ENCODE results near the gene LAD1. TPM values are rescaled to one million over a fixed set of nuclear protein-coding genes. Genes with fewer than 3 reads are reported as not detected.
A peak's percentile ranks its signal among the peaks of the same experiment; 100 is the strongest.

The LAD1 gene
- total and polyA plus RNA-seq, 2 of the 4 experiments (the other 2 are of a cell fraction), result under 0.01 to 0.07 TPM

GRCh38 chr1:201346337-201346939 is 52.7 kb downstream of the LAD1 start:
- DNase-seq, result peak; percentile 61
- peak overlapping the region; percentile 19 for H2AFZ ChIP-seq (replicated peaks; ENCODE audit: low read length, poor library complexity)
- H3K9ac ChIP-seq (ENCODE audit: low read depth, low read length), result no peak overlapping the region
- H2AK9ac ChIP-seq (replicated peaks; ENCODE audit: low read depth, low read length, poor library complexity), result no peak overlapping the region
- TF ChIP-seq POLR2A (IDR thresholded peaks at IDR 0.05; ENCODE audit: low read depth, low read length) (no peak), CEBPB (IDR thresholded peaks at IDR 0.05; ENCODE audit: low read depth, low read length) (no peak), ELK1 (IDR thresholded peaks at IDR 0.05; ENCODE audit: borderline replicate concordance, low read depth, low read length) (no peak), NFE2L2 (IDR thresholded peaks at IDR 0.05; ENCODE audit: low read depth, low read length) (no peak), MXI1 (IDR thresholded peaks at IDR 0.05; ENCODE audit: borderline replicate concordance, low read depth, low read length) (no peak), CTCF (conservative IDR thresholded peaks at IDR 0.05; ENCODE audit: low read depth, low read length) (peak; percentile 76), SMC3 (IDR thresholded peaks at IDR 0.05; ENCODE audit: low read depth, low read length) (peak; percentile 63), BHLHE40 (IDR thresholded peaks at IDR 0.05; ENCODE audit: low read depth, low read length) (no peak), MAZ (IDR thresholded peaks at IDR 0.05; ENCODE audit: borderline replicate concordance, low read depth, low read length) (no peak), USF2 (IDR thresholded peaks at IDR 0.05; ENCODE audit: low read depth, low read length) (no peak), CHD1 (IDR thresholded peaks at IDR 0.05; ENCODE audit: low read depth, low read length) (no peak), MAFK (IDR thresholded peaks at IDR 0.05; ENCODE audit: low read depth, low read length) (no peak), FOS (IDR thresholded peaks at IDR 0.05; ENCODE audit: low read depth, low read length) (no peak), RAD21 (IDR thresholded peaks at IDR 0.05; ENCODE audit: low read length) (peak; percentile 67), RCOR1 (IDR thresholded peaks at IDR 0.05; ENCODE audit: insufficient replicate concordance, low read length) (no peak), RFX5 (IDR thresholded peaks at IDR 0.05; ENCODE audit: low read depth, low read length) (no peak)
- no peak overlapping the region for H3K18ac ChIP-seq (ENCODE audit: low read depth, low read length)
- no peak overlapping the region for H3K4ac ChIP-seq (ENCODE audit: low read depth, low read length)
- peaks cover 12% of the 10 kb centered on the region; the same call in 1 of the 2 replicates for H3K9me3 ChIP-seq (ENCODE audit: control insufficient read depth, insufficient read depth, low read length)
- 90% methylated on average over 2 of the region's 5 CpGs; no CpG with 5 or more reads in 1 of the 2 experiments for WGBS, 2 experiments (ENCODE audit: extremely low coverage in 2 of 2, insufficient read length in 1 of 2)
- H3K27ac ChIP-seq (ENCODE audit: insufficient read depth, low read length), result no peak overlapping the region
- no peak overlapping the region for H2BK15ac ChIP-seq (ENCODE audit: low read depth, low read length)
- no peak overlapping the region for H2BK5ac ChIP-seq (ENCODE audit: low read depth, low read length, poor library complexity, severe bottlenecking)
- ChIA-PET POLR2A (ENCODE audit: unreplicated experiment) (no interaction called here), CTCF (interaction anchor here (0.6 to 2.6 kb wide), 9 partner anchors 9 to 97 kb away, joined by 3 to 8 read pairs (median 3); no protein-coding TSS in a partner anchor)
- intact Hi-C loops (cut with micrococcal nuclease) (loop anchor here (1.0 kb wide), 1 partner anchor 92 kb away; no protein-coding TSS in a partner anchor), in situ Hi-C loops (cut with MboI; ENCODE audit: low sequenced_read_pairs) (no loop called here), dilution Hi-C loops (cut with HindIII; ENCODE audit: low sequenced_read_pairs, unreplicated experiment) (no loop called here)
- no peak overlapping the region for H2AK5ac ChIP-seq (ENCODE audit: low read depth, low read length)
- no peak overlapping the region for H3K23ac ChIP-seq (ENCODE audit: low read depth, low read length)
- no peaks in the 10 kb centered on the region for H3K79me1 ChIP-seq (ENCODE audit: low read depth in 1 of 2, low read length in 2 of 2)
- H4K91ac ChIP-seq (ENCODE audit: insufficient read depth, low read depth, low read length), result no peak overlapping the region
- H3K36me3 ChIP-seq (ENCODE audit: control insufficient read depth, insufficient read depth, low read length), result no peaks in the 10 kb centered on the region
- H4K20me1 ChIP-seq (ENCODE audit: insufficient read depth, low read length), result no peaks in the 10 kb centered on the region
- no peak overlapping the region for H2BK120ac ChIP-seq (ENCODE audit: low read depth, low read length)
- H3K14ac ChIP-seq (replicated peaks; ENCODE audit: low read depth, low read length), result no peak overlapping the region
- no peaks in the 10 kb centered on the region for H3K4me1 ChIP-seq (ENCODE audit: control insufficient read depth, insufficient read depth, low read length)
- peaks cover 52% of the 10 kb centered on the region for H3K27me3 ChIP-seq (ENCODE audit: control insufficient read depth, insufficient read depth, low read length)
- no peak overlapping the region for H2BK20ac ChIP-seq (ENCODE audit: low read depth, low read length)
- ATAC-seq (ENCODE audit: low read depth), result peak; percentile 76
- H3K4me2 ChIP-seq (ENCODE audit: low read depth, low read length), result no peak overlapping the region
- no peak overlapping the region for H3K56ac ChIP-seq (ENCODE audit: extremely low read depth, insufficient read depth, low read length)
- BruUV-seq (replicated peaks), result no TSS peak
- H4K5ac ChIP-seq (ENCODE audit: low read depth, low read length), result no peak overlapping the region
- H4K8ac ChIP-seq (ENCODE audit: low read depth in 2 of 2, low read length in 2 of 2), result no peak overlapping the region
- H3K9me1 ChIP-seq (ENCODE audit: insufficient read depth, low read length), result no peaks in the 10 kb centered on the region
- H3K4me3 ChIP-seq (ENCODE audit: insufficient read depth, low read depth, low read length), result no peak overlapping the region
